ENCODE measurements around the gene EYA2.
A peak's percentile ranks its signal among the peaks of the same experiment; 100 is the strongest.
"Not testable (repeated sequence)": the region's sequence is repeated elsewhere in the genome, so short reads cannot be mapped to it uniquely, and the experiment has no call there.

The EYA2 gene

GRCh38 chr20:47204850-47205122 lies 310.1 kb downstream of the EYA2 start:
- not testable (repeated sequence) for DNase-seq (ENCODE audit: low spot score)

GRCh38 chr20:47205577-47206123 lies 311.0 kb downstream of the EYA2 start:
- DNase-seq (ENCODE audit: low spot score): peak; percentile 76

GRCh38 chr20:47206552-47206951 lies 311.9 kb downstream of the EYA2 start:
- DNase-seq (ENCODE audit: low spot score): not testable (repeated sequence)

GRCh38 chr20:47206962-47207641 lies 312.5 kb downstream of the EYA2 start:
- DNase-seq (ENCODE audit: low spot score): no peak

- no peak for DNase-seq (ENCODE audit: low spot score)
These were observed 314.0 kb downstream of the EYA2 start for GRCh38 chr20:47208534-47209174.

- DNase-seq (ENCODE audit: low spot score): no peak
These were observed 315.3 kb downstream of the EYA2 start for GRCh38 chr20:47209982-47210381.

- no peak for DNase-seq (ENCODE audit: low spot score)
These were observed 315.8 kb downstream of the EYA2 start for GRCh38 chr20:47210470-47210869.

GRCh38 chr20:47211036-47211435 lies 316.4 kb downstream of the EYA2 start:
- no peak for DNase-seq (ENCODE audit: low spot score)

- no peak for DNase-seq (ENCODE audit: low spot score)
These were observed 318.1 kb downstream of the EYA2 start for GRCh38 chr20:47212606-47213207.

- no peak for DNase-seq (ENCODE audit: low spot score)
These were observed 319.3 kb downstream of the EYA2 start for GRCh38 chr20:47213966-47214365.

- no peak for DNase-seq (ENCODE audit: low spot score)
These were observed 321.2 kb downstream of the EYA2 start for GRCh38 chr20:47215653-47216397.

- DNase-seq (ENCODE audit: low spot score): no peak
These were observed 322.3 kb downstream of the EYA2 start for GRCh38 chr20:47216819-47217410.

GRCh38 chr20:47217482-47218446 lies 323.1 kb downstream of the EYA2 start:
- no peak for DNase-seq (ENCODE audit: low spot score)

GRCh38 chr20:47220161-47220582 lies 325.5 kb downstream of the EYA2 start:
- peak; percentile 44 for DNase-seq (ENCODE audit: low spot score)

GRCh38 chr20:47221036-47221625 lies 326.5 kb downstream of the EYA2 start:
- DNase-seq (ENCODE audit: low spot score): no peak

GRCh38 chr20:47222468-47223119 lies 328.0 kb downstream of the EYA2 start:
- no peak for DNase-seq (ENCODE audit: low spot score)

GRCh38 chr20:47223896-47224295 lies 329.3 kb downstream of the EYA2 start:
- no peak for DNase-seq (ENCODE audit: low spot score)

- DNase-seq (ENCODE audit: low spot score): no peak
These were observed 329.7 kb downstream of the EYA2 start for GRCh38 chr20:47224300-47224791.

- DNase-seq (ENCODE audit: low spot score): no peak
These were observed 330.2 kb downstream of the EYA2 start for GRCh38 chr20:47224857-47225256.

GRCh38 chr20:47225458-47225857 lies 330.8 kb downstream of the EYA2 start:
- DNase-seq (ENCODE audit: low spot score): no peak
